GM12891 (cell line): ENCODE results near the gene ADRA2B.

Experiments
- DNase-seq: peaks from one replicate; pipeline ENCODE4 v3.0.0; 2011; ENCODE audit warnings: low spot score; ENCODE audit not compliant: insufficient read length
- FAIRE-seq: peaks from 2 replicates; lab custom pipeline; 2011; peaks lifted over from hg19 to GRCh38; lab: Jason Lieb, UNC
- PAX5 ChIP-seq: IDR thresholded peaks from 2 replicates; pipeline ENCODE4 v1.6.1; 2011; ENCODE audit warnings: low read length, moderate library complexity, mild to moderate bottlenecking; ENCODE audit not compliant: insufficient read depth, severe bottlenecking
- POLR2A ChIP-seq: IDR thresholded peaks from 2 replicates; pipeline ENCODE4 v1.6.1; 2011; ENCODE audit warnings: low read depth, low read length, control low read depth
- POLR2AphosphoS5 ChIP-seq: IDR thresholded peaks from 2 replicates; pipeline ENCODE4 v1.6.1; 2011; ENCODE audit warnings: low read depth, low read length, control low read depth
- POU2F2 ChIP-seq: IDR thresholded peaks from 2 replicates; pipeline ENCODE4 v1.6.1; 2011; ENCODE audit warnings: low read depth, mild to moderate bottlenecking, control low read depth, low read length, moderate library complexity
- SPI1 ChIP-seq: IDR thresholded peaks from 2 replicates; pipeline ENCODE4 v1.6.1; 2011; ENCODE audit warnings: low read depth, low read length, control low read depth
- TAF1 ChIP-seq: IDR thresholded peaks from 2 replicates; pipeline ENCODE4 v1.6.1; 2011; ENCODE audit warnings: low read depth, low read length, control low read depth

ADRA2B gene

GRCh38 chr2:96111823-96112500, 4.4 kb downstream of the ADRA2B start:
- TF ChIP-seq POU2F2: no peak
- TF ChIP-seq POLR2A: no peak
- no peak for TF ChIP-seq TAF1
- no peak for TF ChIP-seq SPI1
- TF ChIP-seq POLR2AphosphoS5: no peak
- no peak for TF ChIP-seq PAX5
- DNase-seq (no peak), FAIRE-seq (no peak)

- DNase-seq (no peak), FAIRE-seq (peak; percentile 9)
- TF ChIP-seq PAX5 (no peak), TAF1 (no peak), POLR2A (no peak), SPI1 (no peak), POLR2AphosphoS5 (no peak), POU2F2 (no peak)
These were observed 5.1 kb downstream of the ADRA2B start for GRCh38 chr2:96111257-96111640.

- no peak for FAIRE-seq
- DNase-seq: no peak
- TF ChIP-seq POLR2AphosphoS5 (no peak), POLR2A (no peak), PAX5 (no peak), TAF1 (no peak), POU2F2 (no peak), SPI1 (no peak)
These were observed 5.6 kb downstream of the ADRA2B start for GRCh38 chr2:96110621-96111256.

GRCh38 chr2:96109931-96110511, 6.3 kb downstream of the ADRA2B start:
- FAIRE-seq: no peak
- DNase-seq: no peak
- TF ChIP-seq POLR2A (no peak), POLR2AphosphoS5 (no peak), POU2F2 (no peak), PAX5 (no peak), TAF1 (no peak), SPI1 (no peak)

GRCh38 chr2:96109361-96109680, 7.0 kb downstream of the ADRA2B start:
- FAIRE-seq: no peak
- DNase-seq: no peak
- TF ChIP-seq POLR2AphosphoS5: no peak
- no peak for TF ChIP-seq SPI1
- no peak for TF ChIP-seq POU2F2
- no peak for TF ChIP-seq PAX5
- no peak for TF ChIP-seq POLR2A
- TF ChIP-seq TAF1: no peak

- TF ChIP-seq POU2F2: no peak
- TF ChIP-seq SPI1: no peak
- no peak for TF ChIP-seq TAF1
- TF ChIP-seq PAX5: no peak
- no peak for DNase-seq
- FAIRE-seq: no peak
These were observed 7.6 kb downstream of the ADRA2B start for GRCh38 chr2:96108541-96109360.

- no peak for TF ChIP-seq TAF1
- no peak for TF ChIP-seq POU2F2
- TF ChIP-seq POLR2AphosphoS5: no peak
- TF ChIP-seq SPI1: no peak
- TF ChIP-seq POLR2A: no peak
- TF ChIP-seq PAX5: no peak
- DNase-seq (no peak), FAIRE-seq (no peak)
These were observed 8.2 kb downstream of the ADRA2B start for GRCh38 chr2:96108151-96108540.

GRCh38 chr2:96107708-96108065, 8.7 kb downstream of the ADRA2B start:
- TF ChIP-seq PAX5 (no peak), TAF1 (no peak), SPI1 (no peak), POLR2AphosphoS5 (no peak), POU2F2 (no peak), POLR2A (no peak)
- DNase-seq (no peak), FAIRE-seq (no peak)

- DNase-seq (no peak), FAIRE-seq (no peak)
- TF ChIP-seq POU2F2 (no peak), SPI1 (no peak), POLR2A (no peak)
These were observed 9.2 kb downstream of the ADRA2B start for GRCh38 chr2:96106991-96107707.
